HG03095 (cell line): ENCODE measurements around the gene NRP2.

Source experiments
- ATAC-seq: cut with Tn5 transposase; IDR thresholded peaks from one replicate; pipeline ENCODE4 v1.9.1; 2021; ENCODE audit warnings: moderate library complexity; ENCODE audit not compliant: unreplicated experiment

Gene NRP2

DNA sequence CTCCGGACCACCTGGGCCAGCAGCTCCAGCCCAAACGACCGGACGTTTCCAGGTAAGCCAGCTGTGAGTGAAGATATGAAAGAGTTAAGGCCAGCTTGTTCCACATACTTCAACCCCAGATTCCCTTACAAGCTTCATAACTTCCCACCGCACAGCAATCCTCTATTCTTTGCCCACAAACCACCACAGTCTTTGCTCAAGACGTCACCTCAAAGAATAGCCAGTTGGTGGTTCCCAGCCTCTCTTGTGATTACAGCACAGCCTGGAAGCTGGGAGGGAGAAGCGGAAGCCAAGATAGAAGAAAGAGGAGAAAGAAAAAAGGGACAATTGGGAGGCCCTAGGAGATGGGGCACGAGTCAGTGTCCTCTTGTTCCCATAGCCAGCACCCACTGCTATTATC lies 70.6 kb downstream of the NRP2 start:
- no peak for ATAC-seq

DNA sequence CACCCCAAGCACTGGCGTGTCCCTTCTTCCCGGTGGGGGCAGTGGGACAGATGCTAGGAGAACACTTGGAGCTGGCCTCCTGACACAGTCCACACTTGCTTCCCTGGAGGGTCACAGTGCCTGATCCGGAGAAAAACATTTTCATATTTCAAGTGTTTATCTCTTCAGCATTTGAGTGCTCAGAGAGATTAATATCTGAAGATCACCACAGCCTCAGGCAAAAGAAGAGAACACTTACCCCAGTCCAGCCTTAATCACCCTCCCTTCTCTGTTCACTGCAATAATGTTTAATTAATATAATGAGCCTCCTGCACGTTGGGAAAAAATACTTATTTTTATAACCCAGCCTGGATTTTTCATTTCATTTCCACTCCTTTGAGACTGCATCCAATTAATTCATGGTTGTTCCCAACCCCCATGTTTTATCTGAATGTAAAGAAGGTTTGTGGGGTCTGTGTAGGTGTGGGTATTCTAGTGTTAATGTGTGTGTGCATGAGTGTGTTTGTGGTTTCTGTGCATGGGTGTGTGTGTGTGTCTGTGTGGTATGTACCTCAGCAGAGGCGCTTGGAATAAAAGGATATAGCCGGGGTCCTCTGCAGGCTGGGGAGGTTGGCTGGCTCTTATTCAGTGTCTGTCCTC lies 72.1 kb downstream of the NRP2 start:
- no peak for ATAC-seq

DNA sequence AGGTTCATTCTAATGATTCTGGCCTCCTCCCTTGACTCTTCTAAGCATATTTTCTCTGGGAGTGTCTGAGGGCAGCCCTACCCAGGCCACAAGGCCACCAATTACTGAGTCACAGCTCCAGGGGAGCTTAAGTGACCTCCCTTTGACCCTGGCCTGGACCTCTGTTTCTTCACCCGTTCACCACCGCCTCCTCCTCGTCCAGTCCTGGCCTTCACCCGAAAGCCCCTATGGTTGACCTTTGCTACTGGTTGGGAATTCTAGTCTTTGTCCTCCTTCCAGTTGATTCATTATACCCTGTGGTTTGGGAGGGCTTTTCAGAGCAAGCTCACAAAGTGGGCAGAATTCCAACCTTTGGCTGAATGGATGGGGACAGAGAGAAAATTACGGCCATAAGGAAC lies 72.6 kb downstream of the NRP2 start:
- no peak for ATAC-seq

DNA sequence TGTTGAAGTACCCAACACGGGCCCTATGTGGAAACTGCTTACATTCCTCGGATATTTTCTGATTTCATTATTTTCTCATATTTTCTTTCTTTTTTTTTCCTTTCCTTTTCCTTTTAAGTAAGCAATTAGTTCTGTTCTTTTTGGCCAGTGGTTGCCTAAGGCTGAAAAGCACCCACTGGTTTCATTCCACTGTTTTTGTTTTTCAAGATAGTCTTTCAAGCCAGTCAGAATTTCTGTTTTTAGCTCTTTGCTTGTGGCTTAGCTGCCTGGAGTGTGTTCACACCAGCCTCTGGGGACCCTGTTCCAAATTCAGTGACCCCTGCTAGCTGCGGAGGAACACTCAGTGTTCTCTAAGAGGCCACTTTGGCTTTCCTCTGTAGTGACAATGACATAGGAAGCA lies 73.6 kb downstream of the NRP2 start:
- ATAC-seq = no peak

DNA sequence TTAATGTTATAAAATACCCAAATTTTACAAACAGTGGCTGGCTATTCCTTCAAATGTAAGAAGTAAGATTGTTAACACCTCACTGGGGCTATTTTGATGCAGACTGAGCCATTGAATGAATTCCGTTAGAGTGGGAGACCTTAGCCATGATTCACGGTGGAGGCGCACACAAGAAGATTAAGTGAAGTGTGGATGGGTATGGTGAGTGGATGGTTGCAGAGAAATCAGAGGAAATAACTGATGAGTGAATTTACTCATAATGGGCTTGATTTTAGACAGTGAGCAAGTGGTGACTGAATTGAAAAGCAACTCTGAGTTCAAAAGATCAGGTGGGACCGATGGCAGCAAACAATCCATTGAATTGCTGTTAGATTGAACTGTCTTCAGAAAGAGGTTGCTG lies 75.0 kb downstream of the NRP2 start:
- no peak for ATAC-seq

DNA sequence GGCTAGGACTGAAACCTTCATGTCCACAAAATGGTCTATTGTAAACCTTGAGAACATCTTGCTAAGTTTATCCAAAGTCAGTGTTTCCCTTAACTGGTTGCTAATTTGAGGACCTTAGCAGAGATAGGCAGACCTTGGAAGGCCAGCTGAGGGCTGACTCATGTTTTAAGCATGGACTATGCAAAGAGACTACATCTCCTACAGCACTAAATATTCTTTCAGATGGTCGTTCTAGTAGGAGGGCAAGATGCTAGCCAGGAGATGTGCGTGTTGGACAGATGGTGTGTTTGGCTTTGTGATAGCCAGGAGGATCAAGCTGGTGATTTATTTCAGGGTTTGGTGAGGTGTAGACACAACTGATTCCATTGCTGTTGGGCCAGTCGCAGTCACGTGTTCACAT lies 75.8 kb downstream of the NRP2 start:
- ATAC-seq = no peak

DNA sequence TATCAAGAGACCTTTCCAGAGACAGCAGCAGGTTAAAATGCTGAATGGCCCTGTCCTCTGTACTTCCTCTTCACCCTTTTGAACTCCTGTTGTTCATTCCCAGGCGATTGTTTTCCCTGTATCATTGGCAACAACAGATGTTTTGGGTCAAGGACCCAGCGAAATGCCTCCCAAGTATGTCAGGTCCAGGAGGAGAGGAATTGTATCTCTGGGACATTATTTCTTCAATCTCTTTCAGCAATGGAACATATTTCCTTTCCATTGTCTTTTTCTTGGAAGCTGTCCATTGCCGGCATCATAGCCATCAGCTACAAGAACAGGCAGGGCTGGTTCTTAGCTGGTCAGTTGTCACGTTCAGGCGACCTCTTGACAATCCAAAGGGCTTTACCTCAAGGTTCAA lies 76.2 kb downstream of the NRP2 start:
- ATAC-seq = no peak

DNA sequence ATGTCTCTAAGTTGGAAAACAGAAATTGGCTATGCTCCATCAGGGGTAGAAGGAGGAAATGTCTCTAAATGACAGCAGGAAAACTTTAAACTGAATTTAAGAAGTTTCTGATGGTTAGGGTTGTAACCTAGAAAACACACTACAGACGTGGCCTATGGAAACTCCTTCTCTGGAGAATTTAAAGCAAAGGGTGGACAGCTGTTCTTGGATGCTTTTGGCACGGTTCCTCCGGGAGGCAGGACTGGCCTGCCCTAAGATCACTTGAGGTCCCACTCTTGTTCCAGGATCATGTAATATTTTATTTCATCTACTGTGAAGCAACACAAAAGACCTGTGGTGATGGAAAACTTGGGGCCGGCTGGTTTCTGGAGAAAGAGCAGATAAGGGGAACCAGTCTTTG lies 77.0 kb downstream of the NRP2 start:
- ATAC-seq = no peak

DNA sequence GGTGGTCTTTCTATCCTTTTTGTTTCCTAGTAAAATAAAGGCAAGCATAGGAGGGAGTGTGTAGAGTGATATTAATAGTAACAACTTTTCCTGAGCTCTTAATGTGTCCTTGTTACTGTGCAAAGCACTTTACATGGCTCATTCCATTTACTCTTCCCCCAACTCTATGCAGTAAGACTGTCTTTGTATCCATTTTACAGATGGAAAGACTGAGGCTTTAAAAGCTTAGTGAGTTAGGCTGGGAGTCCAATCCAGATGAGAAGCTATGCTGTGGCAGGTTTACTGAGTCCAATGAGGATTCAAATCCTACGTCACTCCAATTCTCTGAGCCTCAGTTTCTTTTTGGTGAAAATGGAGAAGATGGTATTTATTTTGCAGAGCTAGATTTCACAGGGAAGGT lies 77.4 kb downstream of the NRP2 start:
- no peak for ATAC-seq

DNA sequence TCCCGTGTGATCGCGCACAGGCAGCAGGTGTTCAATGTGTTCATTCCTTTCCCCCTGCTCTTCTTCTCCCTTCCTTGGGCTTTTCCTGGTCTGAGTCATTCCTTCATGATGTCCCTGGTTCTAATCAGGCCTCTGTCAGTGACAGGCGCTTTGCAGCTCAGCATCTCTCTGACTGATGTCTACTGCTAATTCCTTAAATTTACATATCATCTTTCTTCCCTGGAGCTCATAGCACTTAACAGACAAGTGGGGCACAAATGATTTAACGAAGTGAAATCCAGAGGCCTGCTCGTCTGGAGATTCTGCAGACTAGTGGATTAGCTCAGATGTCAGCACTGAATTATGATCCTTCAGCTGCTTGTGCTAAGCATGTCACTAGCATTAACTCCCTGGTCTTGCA lies 77.9 kb downstream of the NRP2 start:
- no peak for ATAC-seq

DNA sequence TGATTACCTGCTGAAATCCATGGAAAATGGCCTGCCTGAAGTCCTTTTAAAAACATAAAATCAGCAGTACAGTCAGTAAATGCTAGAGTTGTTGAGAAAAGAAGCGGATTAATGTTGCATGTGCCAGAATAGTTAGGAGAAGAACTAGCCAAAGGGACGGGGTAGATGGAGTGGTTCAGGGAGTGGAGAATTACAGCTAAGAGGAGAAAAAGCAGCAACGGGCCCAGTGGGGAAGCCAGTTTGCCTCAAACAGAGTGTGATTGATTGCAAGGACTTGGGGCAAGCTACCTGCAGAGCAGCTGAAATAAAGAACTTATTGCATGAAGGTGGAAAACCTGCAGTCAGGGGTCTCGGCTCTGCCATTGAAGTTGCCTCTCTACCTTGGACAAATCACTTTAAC lies 79.1 kb downstream of the NRP2 start:
- no peak for ATAC-seq

DNA sequence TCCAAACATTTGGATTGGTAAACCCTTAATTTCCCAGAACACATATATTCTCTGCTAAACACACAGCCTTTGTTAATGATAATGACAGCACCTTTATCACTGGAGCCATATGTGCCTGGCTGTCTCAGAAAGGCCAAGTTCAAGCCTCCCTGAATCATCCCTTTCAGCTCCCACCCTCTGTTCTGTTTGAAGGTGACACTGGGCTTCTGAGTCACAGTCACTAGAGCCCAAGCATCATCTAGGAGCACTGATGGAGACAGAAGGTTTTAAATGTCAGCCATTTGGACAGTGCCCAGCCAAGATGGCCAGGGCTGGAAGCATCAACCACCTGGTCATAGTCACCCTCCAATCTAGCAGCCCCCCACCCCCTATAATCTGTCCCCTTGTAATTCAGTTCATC lies 80.6 kb downstream of the NRP2 start:
- ATAC-seq = no peak

DNA sequence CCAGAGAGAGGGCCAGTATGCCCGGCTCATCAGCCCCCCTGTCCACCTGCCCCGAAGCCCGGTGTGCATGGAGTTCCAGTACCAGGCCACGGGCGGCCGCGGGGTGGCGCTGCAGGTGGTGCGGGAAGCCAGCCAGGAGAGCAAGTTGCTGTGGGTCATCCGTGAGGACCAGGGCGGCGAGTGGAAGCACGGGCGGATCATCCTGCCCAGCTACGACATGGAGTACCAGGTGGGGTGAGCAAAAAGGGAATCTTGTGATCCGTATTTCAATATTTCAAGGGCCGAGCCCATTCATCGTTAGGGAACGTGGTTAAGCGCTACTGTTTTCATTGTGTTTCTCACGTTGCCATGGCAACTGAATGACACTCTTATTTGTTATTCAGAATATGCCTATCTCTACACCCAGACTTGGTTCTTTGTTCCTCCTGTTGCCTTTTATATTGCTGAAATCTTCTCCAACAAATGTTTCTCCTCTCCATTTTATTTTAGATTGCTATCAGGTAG lies 81.5 kb downstream of the NRP2 start:
- ATAC-seq = no peak

DNA sequence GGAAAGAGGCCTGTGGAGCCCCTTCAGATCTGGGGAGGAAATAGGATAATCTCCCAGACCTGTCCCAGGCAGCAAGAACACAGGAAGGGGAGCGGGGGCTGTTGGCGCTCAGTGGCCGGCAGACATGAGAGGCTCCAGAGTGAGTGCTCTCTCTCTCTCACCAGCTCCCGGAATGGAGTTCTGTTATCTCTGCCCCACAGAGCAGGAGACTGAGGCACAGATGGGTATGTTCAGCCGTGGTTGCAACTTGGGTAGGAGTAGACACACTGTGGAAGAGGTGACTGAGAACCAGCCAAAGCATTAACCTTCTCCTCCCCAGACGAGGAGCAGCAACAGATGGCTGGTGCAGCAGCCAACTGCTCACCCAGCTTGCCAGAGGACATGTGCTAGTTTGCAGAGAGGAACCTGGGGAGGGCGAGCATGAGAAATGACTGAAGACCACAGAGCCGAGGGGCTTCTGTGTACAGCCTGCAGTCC lies 82.0 kb downstream of the NRP2 start:
- no peak for ATAC-seq

DNA sequence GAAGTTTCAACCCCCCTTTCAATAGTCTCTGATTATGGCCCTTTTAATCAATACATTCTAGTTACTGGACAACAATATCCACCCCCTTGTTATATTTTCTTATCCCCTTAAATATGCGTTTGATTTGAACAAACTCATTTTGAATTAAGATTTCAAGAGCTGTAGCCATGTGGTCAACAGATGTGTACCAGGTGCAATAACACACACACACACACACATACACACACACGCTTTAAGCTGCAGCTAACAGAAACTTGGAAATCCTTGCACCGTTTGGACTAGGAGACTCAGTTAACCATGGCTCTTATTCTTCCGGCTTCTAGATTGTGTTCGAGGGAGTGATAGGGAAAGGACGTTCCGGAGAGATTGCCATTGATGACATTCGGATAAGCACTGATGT lies 82.8 kb downstream of the NRP2 start:
- no peak for ATAC-seq

DNA sequence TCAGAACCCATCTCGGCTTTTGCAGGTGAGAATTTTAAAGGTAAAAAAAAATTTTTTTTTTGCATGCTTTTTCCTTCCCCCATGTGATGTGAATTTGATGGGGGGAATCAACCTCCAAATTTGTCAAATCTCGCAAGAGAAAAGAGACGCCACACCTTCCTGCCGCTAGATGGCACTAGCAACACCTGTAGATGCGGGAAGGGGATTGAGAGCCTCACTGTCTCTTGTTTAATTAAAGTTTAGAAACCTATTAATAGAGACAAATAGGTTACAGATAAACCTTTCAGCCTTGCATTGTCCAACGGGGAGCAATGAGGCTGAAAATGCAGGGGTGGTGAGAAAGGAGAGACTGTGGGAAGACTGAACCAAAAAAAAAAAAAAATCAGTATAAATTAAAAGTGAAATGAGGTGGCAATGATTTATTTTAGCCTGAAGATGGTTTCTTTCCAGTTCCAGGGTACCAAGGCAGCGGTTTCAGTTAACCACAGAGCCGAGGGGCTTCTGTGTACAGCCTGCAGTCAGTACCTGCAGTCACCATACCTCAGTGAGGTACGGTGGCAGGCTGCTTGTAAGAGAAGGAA lies 84.6 kb downstream of the NRP2 start:
- no peak for ATAC-seq

DNA sequence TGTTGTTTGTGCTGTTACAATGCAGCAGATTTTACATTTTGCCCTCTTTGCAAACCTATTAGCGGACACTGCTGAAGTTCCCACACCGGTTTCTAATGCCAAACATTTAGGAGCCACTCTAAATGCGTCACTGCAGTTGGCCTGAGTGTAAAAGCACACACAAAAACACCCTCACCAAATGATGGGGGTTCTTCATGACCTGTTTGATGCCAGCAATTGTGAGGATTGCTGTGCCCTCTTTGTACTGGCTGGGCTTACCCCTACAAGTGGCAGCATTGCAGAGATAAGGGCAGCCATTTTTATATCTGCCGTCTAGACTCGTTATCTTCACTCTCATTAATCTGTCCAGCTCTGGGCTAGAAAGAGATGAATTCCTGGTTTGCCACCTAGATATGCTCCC lies 85.3 kb downstream of the NRP2 start:
- ATAC-seq = no peak

DNA sequence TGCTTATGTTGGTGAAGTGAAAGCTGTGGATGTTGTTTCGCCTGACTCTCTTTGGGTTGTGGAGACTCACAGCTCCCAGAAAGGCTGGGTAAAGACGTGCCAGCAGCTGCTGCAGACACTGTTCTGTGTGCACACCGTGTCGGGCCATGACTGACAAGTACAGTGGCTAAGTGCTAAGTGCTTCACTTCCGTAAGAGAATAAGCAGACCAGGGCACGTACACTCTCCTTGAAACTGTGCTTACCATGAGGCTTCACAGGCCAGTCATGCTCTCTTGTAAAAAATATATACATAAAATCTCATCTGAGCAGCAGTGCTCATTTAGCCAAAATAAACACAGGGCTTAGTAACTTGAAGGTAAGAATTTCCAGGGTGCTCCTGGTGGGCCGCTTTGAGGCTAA lies 86.0 kb downstream of the NRP2 start:
- no peak for ATAC-seq

DNA sequence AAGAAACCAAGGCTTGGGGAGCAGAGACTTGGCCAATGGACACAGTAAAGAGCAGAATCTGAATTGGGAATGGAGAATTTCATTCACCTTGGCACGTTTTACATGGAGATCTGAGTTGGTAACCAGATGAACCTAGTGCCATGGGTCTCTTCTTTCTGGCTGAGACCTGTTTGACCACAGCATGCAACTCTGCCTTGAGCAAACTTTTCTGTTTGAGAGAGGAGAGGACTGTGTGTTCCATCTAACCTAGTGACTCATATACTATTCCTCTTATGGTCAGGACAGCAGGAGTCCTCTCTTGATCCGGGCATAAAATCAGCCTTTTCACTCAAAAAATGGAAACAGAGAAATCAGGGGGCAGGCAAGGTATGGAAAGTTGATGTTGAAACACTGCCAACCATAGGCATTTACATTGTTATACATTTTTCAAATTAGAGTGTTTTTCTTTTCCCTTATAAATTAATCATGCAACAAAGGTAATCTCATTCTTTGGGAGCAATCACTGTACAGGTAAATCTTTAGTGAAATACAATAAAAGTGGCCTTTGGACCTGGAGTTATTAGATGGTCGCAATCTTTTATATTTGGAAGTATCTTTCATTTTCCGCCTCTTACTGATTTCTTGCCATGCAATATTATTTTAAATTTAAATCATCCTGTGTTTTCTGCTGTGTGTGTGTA lies 86.7 kb downstream of the NRP2 start:
- ATAC-seq = no peak

DNA sequence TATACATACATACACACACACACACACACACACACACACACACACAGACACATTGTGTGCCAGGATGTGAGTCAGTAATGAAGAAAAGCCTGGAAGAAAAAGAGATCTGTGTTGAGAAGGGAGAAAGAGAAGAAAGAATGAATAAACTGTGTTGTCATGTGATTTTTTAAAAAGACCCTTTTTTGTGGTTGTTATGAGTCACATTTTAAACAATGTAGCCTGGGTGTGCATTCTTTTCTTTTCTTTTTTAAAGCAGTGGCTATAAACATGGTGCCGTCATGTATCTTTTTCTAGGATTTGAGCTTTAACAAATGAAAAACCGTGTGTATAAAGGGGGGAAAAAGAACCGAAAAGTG lies 87.2 kb downstream of the NRP2 start:
- ATAC-seq = no peak

DNA sequence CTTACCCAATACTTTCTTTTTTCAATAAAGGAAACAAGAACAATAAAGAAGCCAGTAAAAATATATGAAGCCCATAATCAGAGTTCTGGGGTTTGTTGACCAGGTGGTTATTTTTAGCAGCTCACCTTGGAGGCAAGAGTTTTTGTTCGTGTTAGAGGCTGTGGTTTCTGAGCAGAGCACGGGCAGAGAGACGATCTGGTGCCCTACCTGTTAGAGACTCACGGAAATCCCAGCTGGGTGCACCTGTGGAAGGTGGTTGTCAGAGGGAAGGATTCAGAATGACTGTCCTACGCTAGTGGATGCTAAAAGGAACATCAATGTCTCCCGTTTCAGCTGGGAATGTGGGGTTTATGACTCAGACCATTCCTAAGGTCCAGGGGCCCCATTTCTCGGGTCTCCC lies 87.6 kb downstream of the NRP2 start:
- no peak for ATAC-seq

DNA sequence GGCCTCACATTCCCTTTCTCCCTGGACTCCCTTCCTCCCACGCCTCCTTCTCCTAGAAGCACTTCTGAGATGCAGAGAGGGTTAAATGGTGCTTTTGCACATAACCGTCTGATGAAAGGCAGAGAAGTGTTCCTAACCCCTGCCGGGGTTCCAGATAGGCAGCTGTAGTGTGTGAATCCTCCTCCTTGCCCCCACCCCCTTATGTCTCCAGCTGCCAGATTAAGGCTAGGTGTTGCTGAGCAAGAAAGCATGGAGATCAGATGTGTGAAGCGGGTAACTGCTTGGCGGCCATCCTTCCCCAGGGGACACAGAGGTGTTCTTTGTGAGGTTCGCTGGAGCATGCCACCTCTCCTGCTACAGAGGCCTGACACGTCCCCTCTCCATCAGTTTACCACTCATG lies 88.3 kb downstream of the NRP2 start:
- no peak for ATAC-seq

DNA sequence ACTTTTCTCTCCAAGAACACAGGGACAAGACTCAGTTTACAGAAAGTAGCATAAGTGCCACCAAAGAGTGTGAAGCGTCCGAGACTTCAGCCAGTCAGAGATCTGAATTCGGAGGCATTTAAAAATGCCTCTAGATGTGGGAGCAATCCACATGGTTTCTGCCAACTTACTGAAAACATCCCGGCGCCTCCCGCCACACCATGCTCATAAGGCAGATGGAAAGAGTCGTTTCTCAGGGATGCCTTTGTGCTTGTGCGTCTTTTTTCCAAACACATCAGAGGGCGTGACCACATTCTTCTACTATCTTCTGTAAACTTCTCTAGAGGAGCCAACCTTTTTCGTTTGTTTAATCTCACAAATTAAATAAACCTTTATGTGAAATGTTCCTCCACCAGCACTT lies 88.7 kb downstream of the NRP2 start:
- ATAC-seq = no peak
